Measurements from ENCODE around the gene CFAP299. TPM values are rescaled to one million over a fixed set of nuclear protein-coding genes. Genes with fewer than 3 reads are reported as not detected.

The CFAP299 gene
- total and polyA plus RNA-seq, 2 of the 13 experiments (the other 11 are each of a cell fraction or from before 2014, with no cell fraction given): not detected

DNA sequence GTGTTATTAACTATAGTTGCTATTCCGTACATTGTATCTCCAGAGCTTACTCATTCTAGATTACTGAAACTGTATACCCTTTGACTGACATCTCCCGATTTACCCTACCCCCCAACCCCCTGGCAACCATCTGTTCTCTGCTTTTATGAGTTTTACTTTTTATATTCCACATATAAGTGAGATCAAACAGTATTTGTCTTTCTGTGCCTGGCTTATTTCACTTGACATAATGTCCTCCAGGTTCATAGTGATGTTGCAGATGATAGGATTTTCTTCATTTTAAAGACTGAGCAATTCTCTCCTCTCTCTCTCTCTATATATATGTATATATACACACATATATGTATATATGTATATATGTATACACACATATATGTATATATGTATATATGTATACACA lies 54.6 kb downstream of the CFAP299 start:
- H3K4me2 ChIP-seq (ENCODE audit: low read depth, low read length): no peak overlapping the region
- no peaks in the 10 kb centered on the region for H4K20me1 ChIP-seq (ENCODE audit: insufficient read depth, low read length)
- CTCF ChIA-PET (ENCODE audit: low intra/inter-chr PET ratio, low total read pairs): no interaction called here
- in situ Hi-C loops (cut with HindIII; ENCODE audit: extremely low pct_ligation_motif_present, low pct_unique_long_range_greater_than_20kb): no loop called here
- no peak for ATAC-seq
- 2% methylated on average over 2 of the region's 2 CpGs for WGBS (ENCODE audit: low lambda C conversion rate)
- H3K4me1 ChIP-seq (ENCODE audit: insufficient read depth, low read length): no peaks in the 10 kb centered on the region
- no peak overlapping the region for H3K4me3 ChIP-seq (replicated peaks in 1 of 3; ENCODE audit: insufficient read depth in 1 of 3, low read depth in 2 of 3, low read length in 3 of 3)
- TF ChIP-seq, protein P1, sequence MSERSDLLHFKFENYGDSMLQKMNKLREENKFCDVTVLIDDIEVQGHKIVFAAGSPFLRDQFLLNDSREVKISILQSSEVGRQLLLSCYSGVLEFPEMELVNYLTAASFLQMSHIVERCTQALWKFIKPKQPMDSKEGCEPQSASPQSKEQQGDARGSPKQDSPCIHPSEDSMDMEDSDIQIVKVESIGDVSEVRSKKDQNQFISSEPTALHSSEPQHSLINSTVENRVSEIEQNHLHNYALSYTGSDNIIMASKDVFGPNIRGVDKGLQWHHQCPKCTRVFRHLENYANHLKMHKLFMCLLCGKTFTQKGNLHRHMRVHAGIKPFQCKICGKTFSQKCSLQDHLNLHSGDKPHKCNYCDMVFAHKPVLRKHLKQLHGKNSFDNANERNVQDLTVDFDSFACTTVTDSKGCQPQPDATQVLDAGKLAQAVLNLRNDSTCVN (CRISPR knock-in tag; IDR thresholded peaks at IDR 0.05; ENCODE audit: borderline replicate concordance): no peak
- TF ChIP-seq ZNF749 (CRISPR knock-in tag; IDR thresholded peaks at IDR 0.05; ENCODE audit: borderline replicate concordance): no peak
- TF ChIP-seq ZNF136 (CRISPR knock-in tag; IDR thresholded peaks at IDR 0.05; ENCODE audit: low read depth): no peak
- no peak for TF ChIP-seq NFYC (CRISPR knock-in tag; IDR thresholded peaks at IDR 0.05)
- no peak for TF ChIP-seq SIX1 (CRISPR knock-in tag; IDR thresholded peaks at IDR 0.05; ENCODE audit: borderline replicate concordance)
- TF ChIP-seq ZNF3 (CRISPR knock-in tag; IDR thresholded peaks at IDR 0.05): no peak
- no peak for TF ChIP-seq ZNF777 (CRISPR knock-in tag; IDR thresholded peaks at IDR 0.05)
- TF ChIP-seq ZNF543 (CRISPR knock-in tag; IDR thresholded peaks at IDR 0.05): no peak
- TF ChIP-seq ZSCAN31 (CRISPR knock-in tag; IDR thresholded peaks at IDR 0.05; ENCODE audit: low read depth): no peak
- no peak for TF ChIP-seq ZMYM4 (CRISPR knock-in tag; IDR thresholded peaks at IDR 0.05)
- no peak for TF ChIP-seq TP53 (CRISPR knock-in tag; conservative IDR thresholded peaks at IDR 0.05)
- no peak for TF ChIP-seq ZNF432 (CRISPR knock-in tag; IDR thresholded peaks at IDR 0.05; ENCODE audit: borderline replicate concordance)
- TF ChIP-seq, protein P2, sequence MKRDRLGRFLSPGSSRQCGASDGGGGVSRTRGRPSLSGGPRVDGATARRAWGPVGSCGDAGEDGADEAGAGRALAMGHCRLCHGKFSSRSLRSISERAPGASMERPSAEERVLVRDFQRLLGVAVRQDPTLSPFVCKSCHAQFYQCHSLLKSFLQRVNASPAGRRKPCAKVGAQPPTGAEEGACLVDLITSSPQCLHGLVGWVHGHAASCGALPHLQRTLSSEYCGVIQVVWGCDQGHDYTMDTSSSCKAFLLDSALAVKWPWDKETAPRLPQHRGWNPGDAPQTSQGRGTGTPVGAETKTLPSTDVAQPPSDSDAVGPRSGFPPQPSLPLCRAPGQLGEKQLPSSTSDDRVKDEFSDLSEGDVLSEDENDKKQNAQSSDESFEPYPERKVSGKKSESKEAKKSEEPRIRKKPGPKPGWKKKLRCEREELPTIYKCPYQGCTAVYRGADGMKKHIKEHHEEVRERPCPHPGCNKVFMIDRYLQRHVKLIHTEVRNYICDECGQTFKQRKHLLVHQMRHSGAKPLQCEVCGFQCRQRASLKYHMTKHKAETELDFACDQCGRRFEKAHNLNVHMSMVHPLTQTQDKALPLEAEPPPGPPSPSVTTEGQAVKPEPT (CRISPR knock-in tag; IDR thresholded peaks at IDR 0.05; ENCODE audit: low read depth): no peak
- TF ChIP-seq SRSF9 (IDR thresholded peaks at IDR 0.05; ENCODE audit: borderline replicate concordance, insufficient read depth, low read depth, low read length, poor library complexity, severe bottlenecking): no peak
- TF ChIP-seq FOSL2 (CRISPR knock-in tag; IDR thresholded peaks at IDR 0.05): no peak
- TF ChIP-seq, protein P3, sequence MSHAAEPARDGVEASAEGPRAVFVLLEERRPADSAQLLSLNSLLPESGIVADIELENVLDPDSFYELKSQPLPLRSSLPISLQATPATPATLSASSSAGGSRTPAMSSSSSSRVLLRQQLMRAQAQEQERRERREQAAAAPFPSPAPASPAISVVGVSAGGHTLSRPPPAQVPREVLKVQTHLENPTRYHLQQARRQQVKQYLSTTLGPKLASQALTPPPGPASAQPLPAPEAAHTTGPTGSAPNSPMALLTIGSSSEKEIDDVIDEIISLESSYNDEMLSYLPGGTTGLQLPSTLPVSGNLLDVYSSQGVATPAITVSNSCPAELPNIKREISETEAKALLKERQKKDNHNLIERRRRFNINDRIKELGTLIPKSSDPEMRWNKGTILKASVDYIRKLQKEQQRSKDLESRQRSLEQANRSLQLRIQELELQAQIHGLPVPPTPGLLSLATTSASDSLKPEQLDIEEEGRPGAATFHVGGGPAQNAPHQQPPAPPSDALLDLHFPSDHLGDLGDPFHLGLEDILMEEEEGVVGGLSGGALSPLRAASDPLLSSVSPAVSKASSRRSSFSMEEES (CRISPR knock-in tag; IDR thresholded peaks at IDR 0.05): no peak
- TF ChIP-seq, protein P4, sequence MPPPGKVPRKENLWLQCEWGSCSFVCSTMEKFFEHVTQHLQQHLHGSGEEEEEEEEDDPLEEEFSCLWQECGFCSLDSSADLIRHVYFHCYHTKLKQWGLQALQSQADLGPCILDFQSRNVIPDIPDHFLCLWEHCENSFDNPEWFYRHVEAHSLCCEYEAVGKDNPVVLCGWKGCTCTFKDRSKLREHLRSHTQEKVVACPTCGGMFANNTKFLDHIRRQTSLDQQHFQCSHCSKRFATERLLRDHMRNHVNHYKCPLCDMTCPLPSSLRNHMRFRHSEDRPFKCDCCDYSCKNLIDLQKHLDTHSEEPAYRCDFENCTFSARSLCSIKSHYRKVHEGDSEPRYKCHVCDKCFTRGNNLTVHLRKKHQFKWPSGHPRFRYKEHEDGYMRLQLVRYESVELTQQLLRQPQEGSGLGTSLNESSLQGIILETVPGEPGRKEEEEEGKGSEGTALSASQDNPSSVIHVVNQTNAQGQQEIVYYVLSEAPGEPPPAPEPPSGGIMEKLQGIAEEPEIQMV (CRISPR knock-in tag; IDR thresholded peaks at IDR 0.05; ENCODE audit: low read depth): no peak
- TF ChIP-seq ZFP1 (CRISPR knock-in tag; IDR thresholded peaks at IDR 0.05): no peak
- TF ChIP-seq ZNF569 (CRISPR knock-in tag; IDR thresholded peaks at IDR 0.05; ENCODE audit: borderline replicate concordance): no peak
- no peak for TF ChIP-seq POLR2A (IDR thresholded peaks at IDR 0.05; ENCODE audit: insufficient read depth in 1 of 2, low read depth in 2 of 2, low read length in 2 of 2)
- H3K27ac ChIP-seq (ENCODE audit: extremely low read length, insufficient read depth, low read length): no peak overlapping the region
- H3K36me3 ChIP-seq (replicated peaks in 1 of 2; ENCODE audit: control insufficient read depth in 1 of 2, insufficient read depth in 2 of 2, low read length in 2 of 2): no peaks in the 10 kb centered on the region
- H3K79me2 ChIP-seq (ENCODE audit: insufficient read depth, low read length): no peaks in the 10 kb centered on the region
- H3K27me3 ChIP-seq (ENCODE audit: control insufficient read depth in 1 of 2, insufficient read depth in 2 of 2, low read length in 2 of 2): no peaks in the 10 kb centered on the region
- H3K9ac ChIP-seq (ENCODE audit: insufficient read depth, low read depth, low read length): no peak overlapping the region
- POLR2A ChIA-PET: no interaction called here
- intact Hi-C loops (cut with micrococcal nuclease; ENCODE audit: unreplicated experiment): no loop called here
- H3K9me3 ChIP-seq (ENCODE audit: low read length): no peaks in the 10 kb centered on the region
- no peak overlapping the region for H2AFZ ChIP-seq (ENCODE audit: low read length)
- no peak for DNase-seq (ENCODE audit: low spot score)
- no TSS peak for BruUV-seq (replicated peaks)
- FAIRE-seq: no peak

Data from HepG2 (cell line).